Measurements from ENCODE around the gene KLHL1. TPM values are rescaled to one million over a fixed set of nuclear protein-coding genes. Genes with fewer than 3 reads are reported as not detected.

KLHL1 gene
- total RNA-seq, 1 experiment from 2014 or later, result not detected

GRCh38 chr13:69796256-69796655 lies 312.0 kb downstream of the KLHL1 start:
- DNase-seq (ENCODE audit: low read depth, low spot score) (no peak), ATAC-seq (no peak)
- Histone ChIP-seq H3K27me3 (ENCODE audit: control insufficient read depth, insufficient read depth, low read length) (no peaks in the 10 kb centered on the region), H3K9me3 (ENCODE audit: control insufficient read depth, insufficient read depth, low read depth, low read length) (no peaks in the 10 kb centered on the region), H3K4me1 (ENCODE audit: control insufficient read depth, insufficient read depth, low read length) (no peaks in the 10 kb centered on the region), H3K27ac (ENCODE audit: low read length) (no peak overlapping the region), H3K36me3 (ENCODE audit: control insufficient read depth, insufficient read depth, low read length) (no peaks in the 10 kb centered on the region), H3K4me3 (ENCODE audit: low read depth in 2 of 2, low read length in 2 of 2) (no peak overlapping the region)
- no TSS peak for BruUV-seq (replicated peaks)
- intact Hi-C loops (cut with micrococcal nuclease; ENCODE audit: unreplicated experiment), result no loop called here
- ChIA-PET POLR2A (no interaction called here), CTCF (no interaction called here)
- TF ChIP-seq SIN3A (IDR thresholded peaks at IDR 0.05; ENCODE audit: borderline replicate concordance, insufficient read depth, low read depth, low read length) (no peak), POLR2AphosphoS5 (IDR thresholded peaks at IDR 0.05; ENCODE audit: low read depth, low read length) (no peak)
- in situ Hi-C loops (cut with HindIII; ENCODE audit: low pct_unique_long_range_greater_than_20kb, low sequenced_read_pairs), result no loop called here

- no peak for ATAC-seq
- Histone ChIP-seq H3K27me3 (ENCODE audit: control insufficient read depth, insufficient read depth, low read length) (no peaks in the 10 kb centered on the region), H3K27ac (ENCODE audit: low read length) (no peak overlapping the region), H3K36me3 (ENCODE audit: control insufficient read depth, insufficient read depth, low read length) (no peaks in the 10 kb centered on the region), H3K9me3 (ENCODE audit: control insufficient read depth, insufficient read depth, low read depth, low read length) (no peaks in the 10 kb centered on the region), H3K4me1 (ENCODE audit: control insufficient read depth, insufficient read depth, low read length) (no peaks in the 10 kb centered on the region), H3K4me3 (ENCODE audit: low read depth in 2 of 2, low read length in 2 of 2) (no peak overlapping the region)
- BruUV-seq (replicated peaks), result no TSS peak
- ChIA-PET CTCF (no interaction called here), POLR2A (no interaction called here)
- DNase-seq (ENCODE audit: low read depth, low spot score), result no peak
- in situ Hi-C loops (cut with HindIII; ENCODE audit: low pct_unique_long_range_greater_than_20kb, low sequenced_read_pairs) (no loop called here), intact Hi-C loops (cut with micrococcal nuclease; ENCODE audit: unreplicated experiment) (no loop called here)
- TF ChIP-seq CTCF (IDR thresholded peaks at IDR 0.05) (no peak), TCF7L2 (IDR thresholded peaks at IDR 0.05; ENCODE audit: low read depth, low read length) (no peak), POLR2AphosphoS5 (IDR thresholded peaks at IDR 0.05; ENCODE audit: low read depth, low read length) (no peak), SIN3A (IDR thresholded peaks at IDR 0.05; ENCODE audit: borderline replicate concordance, insufficient read depth, low read depth, low read length) (no peak)
- TF ChIP-seq, protein P1, sequence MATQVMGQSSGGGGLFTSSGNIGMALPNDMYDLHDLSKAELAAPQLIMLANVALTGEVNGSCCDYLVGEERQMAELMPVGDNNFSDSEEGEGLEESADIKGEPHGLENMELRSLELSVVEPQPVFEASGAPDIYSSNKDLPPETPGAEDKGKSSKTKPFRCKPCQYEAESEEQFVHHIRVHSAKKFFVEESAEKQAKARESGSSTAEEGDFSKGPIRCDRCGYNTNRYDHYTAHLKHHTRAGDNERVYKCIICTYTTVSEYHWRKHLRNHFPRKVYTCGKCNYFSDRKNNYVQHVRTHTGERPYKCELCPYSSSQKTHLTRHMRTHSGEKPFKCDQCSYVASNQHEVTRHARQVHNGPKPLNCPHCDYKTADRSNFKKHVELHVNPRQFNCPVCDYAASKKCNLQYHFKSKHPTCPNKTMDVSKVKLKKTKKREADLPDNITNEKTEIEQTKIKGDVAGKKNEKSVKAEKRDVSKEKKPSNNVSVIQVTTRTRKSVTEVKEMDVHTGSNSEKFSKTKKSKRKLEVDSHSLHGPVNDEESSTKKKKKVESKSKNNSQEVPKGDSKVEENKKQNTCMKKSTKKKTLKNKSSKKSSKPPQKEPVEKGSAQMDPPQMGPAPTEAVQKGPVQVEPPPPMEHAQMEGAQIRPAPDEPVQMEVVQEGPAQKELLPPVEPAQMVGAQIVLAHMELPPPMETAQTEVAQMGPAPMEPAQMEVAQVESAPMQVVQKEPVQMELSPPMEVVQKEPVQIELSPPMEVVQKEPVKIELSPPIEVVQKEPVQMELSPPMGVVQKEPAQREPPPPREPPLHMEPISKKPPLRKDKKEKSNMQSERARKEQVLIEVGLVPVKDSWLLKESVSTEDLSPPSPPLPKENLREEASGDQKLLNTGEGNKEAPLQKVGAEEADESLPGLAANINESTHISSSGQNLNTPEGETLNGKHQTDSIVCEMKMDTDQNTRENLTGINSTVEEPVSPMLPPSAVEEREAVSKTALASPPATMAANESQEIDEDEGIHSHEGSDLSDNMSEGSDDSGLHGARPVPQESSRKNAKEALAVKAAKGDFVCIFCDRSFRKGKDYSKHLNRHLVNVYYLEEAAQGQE (IDR thresholded peaks at IDR 0.05; ENCODE audit: insufficient read depth in 1 of 2, low read depth in 2 of 2, low read length in 1 of 2), result no peak
Observed at GRCh38 chr13:69793783-69794453, 314.3 kb downstream of the KLHL1 start.

DNA sequence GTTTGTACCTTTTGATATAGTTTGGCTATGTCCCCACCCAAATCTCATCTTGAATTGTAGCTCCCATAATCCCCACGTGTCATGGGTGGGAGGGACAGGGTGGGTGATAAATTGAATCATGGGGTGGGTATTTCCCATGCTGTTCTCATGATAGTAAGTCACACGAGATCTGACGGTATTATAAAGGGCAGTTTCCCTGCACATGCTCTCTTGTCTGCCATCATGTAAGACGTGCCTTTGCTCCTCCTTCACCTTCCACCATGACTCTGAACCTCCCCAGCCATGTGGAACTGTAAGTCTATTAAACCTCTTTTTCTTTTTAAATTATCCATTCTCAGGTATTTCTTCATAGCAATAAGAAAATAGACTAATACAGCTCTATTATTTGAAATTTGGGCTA lies 331.3 kb downstream of the KLHL1 start:
- Histone ChIP-seq H3K4me1 (ENCODE audit: control insufficient read depth, insufficient read depth, low read length) (no peaks in the 10 kb centered on the region), H3K4me3 (ENCODE audit: low read depth in 2 of 2, low read length in 2 of 2) (no peak overlapping the region), H3K36me3 (ENCODE audit: control insufficient read depth, insufficient read depth, low read length) (no peaks in the 10 kb centered on the region), H3K27ac (ENCODE audit: low read length) (no peak overlapping the region), H3K27me3 (ENCODE audit: control insufficient read depth, insufficient read depth, low read length) (no peaks in the 10 kb centered on the region), H3K9me3 (ENCODE audit: control insufficient read depth, insufficient read depth, low read depth, low read length) (no peaks in the 10 kb centered on the region)
- no TSS peak for BruUV-seq (replicated peaks)
- TF ChIP-seq, protein P1 (IDR thresholded peaks at IDR 0.05; ENCODE audit: insufficient read depth in 1 of 2, low read depth in 2 of 2, low read length in 1 of 2), result no peak
- TF ChIP-seq POLR2AphosphoS5 (IDR thresholded peaks at IDR 0.05; ENCODE audit: low read depth, low read length), result no peak
- no peak for TF ChIP-seq SIN3A (IDR thresholded peaks at IDR 0.05; ENCODE audit: borderline replicate concordance, insufficient read depth, low read depth, low read length)
- TF ChIP-seq TCF7L2 (IDR thresholded peaks at IDR 0.05; ENCODE audit: low read depth, low read length), result no peak
- TF ChIP-seq CTCF (IDR thresholded peaks at IDR 0.05), result no peak
- no peak for ATAC-seq
- ChIA-PET POLR2A (no interaction called here), CTCF (no interaction called here)
- intact Hi-C loops (cut with micrococcal nuclease; ENCODE audit: unreplicated experiment) (no loop called here), in situ Hi-C loops (cut with HindIII; ENCODE audit: low pct_unique_long_range_greater_than_20kb, low sequenced_read_pairs) (no loop called here)
- no peak for DNase-seq (ENCODE audit: low read depth, low spot score)

Data from Panc1 (cell line).